ENCODE results near the gene SLX9.
A peak's percentile ranks its signal among the peaks of the same experiment; 100 is the strongest.

The SLX9 gene

DNA sequence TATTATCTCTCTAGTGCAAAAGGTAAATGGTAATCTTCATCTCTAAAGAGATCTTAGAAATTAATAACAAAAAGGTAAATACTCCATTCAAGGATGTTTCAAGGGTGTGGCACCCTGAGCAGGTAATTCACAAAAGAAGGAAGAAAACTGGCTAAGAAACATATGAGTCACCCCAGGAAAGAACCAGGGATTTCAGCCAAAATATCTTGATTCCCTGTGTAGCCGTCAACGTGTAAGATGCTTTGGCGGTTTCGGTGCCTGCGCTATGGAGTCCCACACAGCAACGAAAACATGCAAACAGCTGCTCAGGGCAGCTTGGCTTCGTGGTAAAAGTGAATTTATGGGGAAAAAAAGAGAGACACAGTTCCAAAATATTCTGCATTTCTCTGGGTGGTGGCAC, 22.9 kb upstream of the SLX9 start:
- Histone ChIP-seq H3K4me1 (ENCODE audit: control insufficient read depth, insufficient read depth, low read depth, low read length) (peaks cover 2% of the 10 kb centered on the region), H3K27ac (ENCODE audit: low read length, poor library complexity, severe bottlenecking) (no peak overlapping the region), H2BK120ac (ENCODE audit: low read depth, low read length) (no peak overlapping the region), H2BK5ac (ENCODE audit: low read depth, low read length, poor library complexity, severe bottlenecking) (no peak overlapping the region), H3K18ac (ENCODE audit: low read depth in 1 of 2, low read length in 2 of 2) (no peak overlapping the region), H3K79me1 (replicated peaks; ENCODE audit: low read length, poor library complexity, severe bottlenecking) (no peaks in the 10 kb centered on the region), H3K36me3 (ENCODE audit: control insufficient read depth in 1 of 2, insufficient read depth in 2 of 2, low read depth in 1 of 2, low read length in 2 of 2) (no peaks in the 10 kb centered on the region), H3K4ac (ENCODE audit: low read depth in 1 of 2, low read length in 2 of 2) (no peak overlapping the region), H3K27me3 (ENCODE audit: control insufficient read depth in 1 of 2, insufficient read depth in 1 of 2, low read length in 2 of 2) (peaks cover 54% of the 10 kb centered on the region in 2 experiments), H4K8ac (ENCODE audit: low read length) (no peak overlapping the region), H2AFZ (ENCODE audit: low read depth, low read length) (no peak overlapping the region), H2AK5ac (ENCODE audit: low read length, severe bottlenecking) (no peak overlapping the region), H2BK12ac (ENCODE audit: low read length in 2 of 2) (no peak overlapping the region), H3K23ac (ENCODE audit: low read length in 2 of 2) (no peak overlapping the region), H3K4me2 (ENCODE audit: low read length, poor library complexity, severe bottlenecking) (no peak overlapping the region), H2BK15ac (ENCODE audit: low read depth, poor library complexity, severe bottlenecking) (no peak overlapping the region), H3K9ac (ENCODE audit: low read length) (no peak overlapping the region), H4K91ac (ENCODE audit: low read length) (no peak overlapping the region), H3K9me3 (ENCODE audit: control insufficient read depth, low read length) (no peaks in the 10 kb centered on the region), H3K4me3 (ENCODE audit: insufficient read depth in 1 of 2, low read depth in 1 of 2, low read length in 2 of 2) (no peak overlapping the region), H3K14ac (ENCODE audit: low read length in 2 of 2) (no peak overlapping the region)
- DNase-seq: no peak
- 80% methylated on average over 7 of the region's 7 CpGs for WGBS

DNA sequence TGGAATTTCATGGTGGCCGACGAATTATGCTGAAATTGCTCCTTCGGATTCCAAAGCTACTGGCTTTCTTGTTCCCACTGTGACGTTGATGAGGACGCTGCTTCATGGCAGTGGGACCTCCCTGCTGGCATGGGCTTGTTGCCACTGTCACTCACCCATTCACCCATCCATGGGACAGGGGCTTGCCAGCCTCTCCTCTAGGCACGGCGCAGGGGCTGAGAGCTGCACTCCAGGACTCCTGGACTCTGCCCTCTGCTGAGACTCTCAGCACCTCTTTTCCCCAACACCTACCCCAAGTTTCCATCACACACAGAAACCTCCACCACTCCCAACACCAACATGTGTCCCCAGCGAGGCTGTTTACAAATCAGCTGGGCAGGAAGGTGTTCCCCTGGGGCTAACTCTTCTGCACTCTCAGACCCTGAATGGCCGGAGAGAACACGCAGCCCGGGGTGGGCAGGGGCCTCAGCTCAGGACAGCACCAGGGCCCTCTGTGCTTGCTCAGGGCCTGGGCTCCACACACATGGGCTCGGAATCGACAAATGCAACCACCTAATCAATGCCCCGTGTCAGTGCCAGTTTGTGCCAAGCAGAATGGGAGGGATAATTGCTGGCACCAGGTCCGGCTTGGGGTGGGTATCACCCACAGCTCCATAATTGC, 22.3 kb upstream of the SLX9 start:
- Histone ChIP-seq H3K4me3 (ENCODE audit: insufficient read depth in 1 of 2, low read depth in 1 of 2, low read length in 2 of 2) (no peak overlapping the region), H4K8ac (ENCODE audit: low read length) (no peak overlapping the region), H3K79me1 (replicated peaks; ENCODE audit: low read length, poor library complexity, severe bottlenecking) (no peaks in the 10 kb centered on the region), H3K9ac (ENCODE audit: low read length) (no peak overlapping the region), H2AFZ (ENCODE audit: low read depth, low read length) (no peak overlapping the region), H3K4me1 (ENCODE audit: control insufficient read depth, insufficient read depth, low read depth, low read length) (no peaks in the 10 kb centered on the region), H2BK15ac (ENCODE audit: low read depth, poor library complexity, severe bottlenecking) (no peak overlapping the region), H4K91ac (ENCODE audit: low read length) (no peak overlapping the region), H3K4ac (ENCODE audit: low read depth in 1 of 2, low read length in 2 of 2) (no peak overlapping the region), H3K36me3 (ENCODE audit: control insufficient read depth in 1 of 2, insufficient read depth in 2 of 2, low read depth in 1 of 2, low read length in 2 of 2) (no peaks in the 10 kb centered on the region), H3K27me3 (ENCODE audit: control insufficient read depth in 1 of 2, insufficient read depth in 1 of 2, low read length in 2 of 2) (peaks cover 56 to 60% of the 10 kb centered on the region in 2 experiments), H3K14ac (ENCODE audit: low read length in 2 of 2) (no peak overlapping the region), H2AK5ac (ENCODE audit: low read length, severe bottlenecking) (no peak overlapping the region), H2BK12ac (ENCODE audit: low read length in 2 of 2) (no peak overlapping the region), H3K18ac (ENCODE audit: low read depth in 1 of 2, low read length in 2 of 2) (no peak overlapping the region), H3K9me3 (ENCODE audit: control insufficient read depth, low read length) (no peaks in the 10 kb centered on the region), H2BK120ac (ENCODE audit: low read depth, low read length) (no peak overlapping the region), H3K4me2 (ENCODE audit: low read length, poor library complexity, severe bottlenecking) (no peak overlapping the region), H2BK5ac (ENCODE audit: low read depth, low read length, poor library complexity, severe bottlenecking) (no peak overlapping the region), H3K27ac (ENCODE audit: low read length, poor library complexity, severe bottlenecking) (no peak overlapping the region), H3K23ac (ENCODE audit: low read length in 2 of 2) (no peak overlapping the region)
- no peak for DNase-seq
- WGBS: 88% methylated on average over 15 of the region's 15 CpGs

DNA sequence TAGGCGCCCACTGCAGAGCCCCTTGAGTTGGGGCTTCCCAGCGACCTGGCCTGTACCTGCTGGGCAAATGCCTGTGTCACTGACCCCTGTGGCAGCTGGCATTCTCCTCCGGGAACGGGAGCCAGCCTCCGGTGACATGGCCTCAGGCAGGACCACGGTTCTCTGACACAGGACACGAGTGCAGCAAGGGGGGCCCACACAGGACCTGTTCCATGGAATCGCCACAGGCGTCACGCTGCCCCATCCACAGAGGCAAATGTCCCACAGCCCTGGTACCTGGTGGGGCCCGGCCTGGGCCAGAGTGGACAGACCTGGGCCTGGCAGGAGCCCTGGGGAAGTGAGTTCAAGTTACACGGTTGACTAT, 21.7 kb upstream of the SLX9 start:
- Histone ChIP-seq H3K9ac (ENCODE audit: low read length) (no peak overlapping the region), H3K4ac (ENCODE audit: low read depth in 1 of 2, low read length in 2 of 2) (no peak overlapping the region), H3K79me1 (replicated peaks; ENCODE audit: low read length, poor library complexity, severe bottlenecking) (no peaks in the 10 kb centered on the region), H4K8ac (ENCODE audit: low read length) (no peak overlapping the region), H3K27me3 (ENCODE audit: control insufficient read depth in 1 of 2, insufficient read depth in 1 of 2, low read length in 2 of 2) (peaks cover 61 to 64% of the 10 kb centered on the region in 2 experiments), H3K4me2 (ENCODE audit: low read length, poor library complexity, severe bottlenecking) (no peak overlapping the region), H2AFZ (ENCODE audit: low read depth, low read length) (no peak overlapping the region), H3K4me1 (ENCODE audit: control insufficient read depth, insufficient read depth, low read depth, low read length) (no peaks in the 10 kb centered on the region), H3K27ac (ENCODE audit: low read length, poor library complexity, severe bottlenecking) (no peak overlapping the region), H3K14ac (ENCODE audit: low read length in 2 of 2) (no peak overlapping the region), H3K36me3 (ENCODE audit: control insufficient read depth in 1 of 2, insufficient read depth in 2 of 2, low read depth in 1 of 2, low read length in 2 of 2) (no peaks in the 10 kb centered on the region), H2BK12ac (ENCODE audit: low read length in 2 of 2) (no peak overlapping the region), H2BK120ac (ENCODE audit: low read depth, low read length) (no peak overlapping the region), H4K91ac (ENCODE audit: low read length) (no peak overlapping the region), H3K23ac (ENCODE audit: low read length in 2 of 2) (no peak overlapping the region), H3K4me3 (ENCODE audit: insufficient read depth in 1 of 2, low read depth in 1 of 2, low read length in 2 of 2) (no peak overlapping the region), H2BK15ac (ENCODE audit: low read depth, poor library complexity, severe bottlenecking) (no peak overlapping the region), H2AK5ac (ENCODE audit: low read length, severe bottlenecking) (no peak overlapping the region), H3K18ac (ENCODE audit: low read depth in 1 of 2, low read length in 2 of 2) (no peak overlapping the region), H3K9me3 (ENCODE audit: control insufficient read depth, low read length) (no peaks in the 10 kb centered on the region), H2BK5ac (ENCODE audit: low read depth, low read length, poor library complexity, severe bottlenecking) (no peak overlapping the region)
- DNase-seq: no peak
- WGBS: 86% methylated on average over 12 of the region's 12 CpGs

DNA sequence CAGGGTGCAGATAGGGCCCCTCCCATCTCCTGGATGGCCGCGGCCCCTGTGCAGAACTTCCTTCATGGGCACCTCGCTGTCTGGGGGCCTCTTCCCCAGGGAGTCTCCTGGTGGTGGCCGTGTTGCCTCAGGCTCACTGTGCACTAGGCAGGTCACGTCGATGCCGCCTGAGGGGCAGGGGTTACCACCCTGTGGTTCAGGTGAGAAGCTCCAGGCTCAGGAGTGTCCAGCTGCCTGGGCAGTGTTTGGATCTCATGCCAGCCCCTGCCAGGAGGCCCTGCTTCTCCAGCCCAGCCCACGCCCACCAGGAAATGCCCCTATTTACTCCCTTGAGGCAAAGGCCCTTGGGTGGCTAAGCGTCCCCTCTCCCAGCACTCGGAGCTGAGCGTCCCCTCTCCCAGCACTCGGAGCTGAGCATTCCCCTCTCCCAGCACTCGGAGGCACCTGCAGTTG, 21.2 kb upstream of the SLX9 start:
- no peak overlapping the region for H3K18ac ChIP-seq (ENCODE audit: low read depth in 1 of 2, low read length in 2 of 2)
- peaks cover 62 to 67% of the 10 kb centered on the region in 2 experiments for H3K27me3 ChIP-seq (ENCODE audit: control insufficient read depth in 1 of 2, insufficient read depth in 1 of 2, low read length in 2 of 2)
- WGBS: 46% methylated on average over 13 of the region's 13 CpGs

More for the DNA sequence above, 21.2 kb upstream of the SLX9 start:
- H2BK15ac ChIP-seq (ENCODE audit: low read depth, poor library complexity, severe bottlenecking): no peak overlapping the region
- H3K4ac ChIP-seq (ENCODE audit: low read depth in 1 of 2, low read length in 2 of 2): no peak overlapping the region
- H3K79me1 ChIP-seq (replicated peaks; ENCODE audit: low read length, poor library complexity, severe bottlenecking): no peaks in the 10 kb centered on the region
- peak overlapping the region in 1 of 2 experiments; percentile 6 for H3K23ac ChIP-seq (ENCODE audit: low read length in 2 of 2)
- no peak overlapping the region for H4K91ac ChIP-seq (ENCODE audit: low read length)
- H3K27ac ChIP-seq (ENCODE audit: low read length, poor library complexity, severe bottlenecking): no peak overlapping the region
- no peaks in the 10 kb centered on the region for H3K9me3 ChIP-seq (ENCODE audit: control insufficient read depth, low read length)
- no peaks in the 10 kb centered on the region for H3K36me3 ChIP-seq (ENCODE audit: control insufficient read depth in 1 of 2, insufficient read depth in 2 of 2, low read depth in 1 of 2, low read length in 2 of 2)
- H3K9ac ChIP-seq (ENCODE audit: low read length): no peak overlapping the region
- no peak overlapping the region for H2AK5ac ChIP-seq (ENCODE audit: low read length, severe bottlenecking)
- no peak overlapping the region for H3K14ac ChIP-seq (ENCODE audit: low read length in 2 of 2)
- no peak overlapping the region for H2BK12ac ChIP-seq (ENCODE audit: low read length in 2 of 2)
- no peak overlapping the region for H2BK120ac ChIP-seq (ENCODE audit: low read depth, low read length)
- H2AFZ ChIP-seq (ENCODE audit: low read depth, low read length): no peak overlapping the region
- H3K4me3 ChIP-seq (ENCODE audit: insufficient read depth in 1 of 2, low read depth in 1 of 2, low read length in 2 of 2): no peak overlapping the region
- peak; percentile 17 for DNase-seq
- H3K4me1 ChIP-seq (ENCODE audit: control insufficient read depth, insufficient read depth, low read depth, low read length): no peaks in the 10 kb centered on the region
- H4K8ac ChIP-seq (ENCODE audit: low read length): no peak overlapping the region
- H2BK5ac ChIP-seq (ENCODE audit: low read depth, low read length, poor library complexity, severe bottlenecking): no peak overlapping the region
- no peak overlapping the region for H3K4me2 ChIP-seq (ENCODE audit: low read length, poor library complexity, severe bottlenecking)

All from mesenchymal stem cell (in vitro differentiated cells and primary cell).